Liver (tissue), 9 donors: ENCODE data around the gene AGFG1. TPM values are rescaled to one million over a fixed set of nuclear protein-coding genes. Genes with fewer than 3 reads are reported as not detected.

ENCODE experiments used
- DNase-seq: peaks from one replicate; pipeline ENCODE4 v3.0.0-alpha.2; 2017; ENCODE audit warnings: low spot score
- H3K27ac ChIP-seq, 2 donors: one replicate each; pipeline ENCODE4 v1.7.0; 2013; ENCODE audit warnings: inconsistent platforms in 2 of 2, low read length in 2 of 2, control low read depth in 1 of 2, low read depth in 1 of 2, mild to moderate bottlenecking in 1 of 2
- H3K27me3 ChIP-seq, 4 donors: one replicate each; pipeline versions ENCODE4 v1.6.1 to v1.7.0; 2013; ENCODE audit warnings: low read length in 3 of 4, inconsistent platforms in 1 of 4, mild to moderate bottlenecking in 1 of 4, moderate library complexity in 1 of 4; ENCODE audit not compliant: control insufficient read depth in 4 of 4, insufficient read depth in 4 of 4
- H3K36me3 ChIP-seq, 4 donors: one replicate each; pipeline versions ENCODE4 v1.6.1 to v1.7.0; 2013; ENCODE audit warnings: low read length in 3 of 4, mild to moderate bottlenecking in 3 of 4, low read depth in 1 of 4, moderate library complexity in 1 of 4; ENCODE audit not compliant: control insufficient read depth in 4 of 4, insufficient read depth in 3 of 4
- H3K4me1 ChIP-seq, 4 donors: one replicate each; pipeline versions ENCODE4 v1.6.1 to v1.7.0; 2013; ENCODE audit warnings: low read length in 3 of 4, mild to moderate bottlenecking in 3 of 4, moderate library complexity in 1 of 4; ENCODE audit not compliant: control insufficient read depth in 4 of 4, insufficient read depth in 4 of 4
- H3K4me3 ChIP-seq, 3 donors: one replicate each; pipeline versions ENCODE4 v1.6.1 to v1.7.0; 2013; ENCODE audit warnings: low read length in 3 of 3, control low read depth in 1 of 3, low read depth in 1 of 3, mild to moderate bottlenecking in 1 of 3
- H3K9ac ChIP-seq, 2 donors: one replicate each; pipeline ENCODE4 v1.7.0; 2013; ENCODE audit warnings: low read length in 2 of 2, mild to moderate bottlenecking in 2 of 2, moderate library complexity in 2 of 2, control low read depth in 1 of 2, low read depth in 1 of 2
- H3K9me3 ChIP-seq, 4 donors: one replicate each; pipeline versions ENCODE4 v1.6.1 to v1.7.0; 2013; ENCODE audit warnings: low read length in 3 of 4; ENCODE audit not compliant: control insufficient read depth in 4 of 4
- CTCF ChIP-seq: fragments of 150-350 bp; IDR thresholded peaks from 2 replicates; pipeline ENCODE4 v1.5.1; 2017; ENCODE audit warnings: improper control_type of control experiment, low read depth, low read length; ENCODE audit not compliant: missing input control
- EGR1 ChIP-seq, 2 donors: IDR thresholded peaks; 2 replicates each; pipeline ENCODE4 v1.6.1; 2016 to 2018; ENCODE audit warnings: antibody characterized with exemption in 2 of 2, low read depth in 2 of 2
- FOXA1 ChIP-seq: IDR thresholded peaks from 2 replicates; pipeline ENCODE4 v1.6.1; 2016; ENCODE audit warnings: antibody characterized with exemption
- FOXA2 ChIP-seq: IDR thresholded peaks from 2 replicates; pipeline ENCODE4 v1.6.1; 2016; ENCODE audit warnings: antibody characterized with exemption
- GABPA ChIP-seq, 2 donors: IDR thresholded peaks in 1 of 2; conservative IDR thresholded peaks in 1 of 2; 2 replicates each; pipeline ENCODE4 v1.6.1; 2016; ENCODE audit warnings: antibody characterized with exemption in 2 of 2, mild to moderate bottlenecking in 1 of 2, moderate library complexity in 1 of 2
- HNF4A ChIP-seq, 2 donors: conservative IDR thresholded peaks; 2 replicates each; pipeline ENCODE4 v1.6.1; 2016; ENCODE audit warnings: antibody characterized with exemption in 2 of 2, mild to moderate bottlenecking in 2 of 2
- HNF4G ChIP-seq: IDR thresholded peaks from 2 replicates; pipeline ENCODE4 v1.6.1; 2016; ENCODE audit warnings: antibody characterized with exemption
- JUND ChIP-seq, 2 donors: IDR thresholded peaks; 2 replicates each; pipeline ENCODE4 v1.6.1; 2016; ENCODE audit warnings: antibody characterized with exemption in 2 of 2
- NR2F2 ChIP-seq: IDR thresholded peaks from 2 replicates; pipeline ENCODE4 v1.6.1; 2016; ENCODE audit warnings: antibody characterized with exemption
- RAD21 ChIP-seq, 2 donors: IDR thresholded peaks; 2 replicates each; pipeline ENCODE4 v1.6.1; 2016; ENCODE audit warnings: antibody characterized with exemption in 2 of 2, mild to moderate bottlenecking in 2 of 2
- SP1 ChIP-seq: IDR thresholded peaks from 2 replicates; pipeline ENCODE4 v1.6.1; 2018; ENCODE audit warnings: antibody characterized with exemption, mild to moderate bottlenecking
- TAF1 ChIP-seq: conservative IDR thresholded peaks from 2 replicates; pipeline ENCODE4 v1.6.1; 2016; ENCODE audit warnings: antibody characterized with exemption, mild to moderate bottlenecking
- ZBTB33 ChIP-seq: IDR thresholded peaks from 2 replicates; pipeline ENCODE4 v1.6.1; 2016; ENCODE audit warnings: antibody characterized with exemption
- polyA plus RNA-seq, 2 donors: library from polyadenylated mRNA; stranded (reverse) in 1 of 2; unstranded in 1 of 2; fragments of 200-250 nt in 1 of 2; fragments of >200 nt in 1 of 2; fragmentation: Nextera tagmentation in 1 of 2; extraction: Ambion mirVana in 1 of 2; gene quantifications; one replicate each; pipeline versions ENCODE4 v1.2.1 to v1.2.3, GENCODE V29; 2013 to 2015
- total RNA-seq, 2 donors: library from RNA; depleted of rRNA; stranded (reverse); fragments of >200 nt; gene quantifications; one replicate each; pipeline ENCODE4 v1.2.3, GENCODE V29; 2014
- TF ChIP-seq, protein P1 (sequence below): IDR thresholded peaks from 2 replicates; pipeline ENCODE4 v1.6.1; 2016; ENCODE audit warnings: antibody characterized with exemption
- TF ChIP-seq, protein P2 (sequence below): IDR thresholded peaks from 2 replicates; pipeline ENCODE4 v1.6.1; 2016; ENCODE audit warnings: antibody characterized with exemption
- donor health status: healthy.
- donor health status: healthy.
- donor health status: healthy.
- donor health status: healthy.
- donor health status: healthy.

The AGFG1 gene
- total and polyA plus RNA-seq, 4 donors = 8.5 to 49.7 (median 23.7) TPM

DNA sequence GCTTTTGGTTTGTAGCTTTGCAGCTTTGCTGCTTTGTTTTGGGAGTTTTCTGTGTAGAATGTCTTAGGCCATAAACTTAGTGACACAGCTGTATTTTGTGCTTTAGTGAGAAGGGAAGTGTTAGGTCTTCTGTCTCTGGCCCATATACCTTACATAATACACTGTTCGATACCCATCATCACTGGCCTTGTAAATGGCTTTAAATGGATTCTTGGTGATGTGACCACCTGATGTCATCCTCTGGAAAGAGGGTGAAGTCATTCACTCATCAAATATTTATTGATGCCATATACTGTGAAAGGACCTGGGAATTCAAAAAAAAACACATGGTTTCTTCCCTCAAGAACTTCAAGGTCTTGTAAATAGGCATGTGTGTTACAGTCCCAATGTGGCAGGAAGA, 107.8 kb downstream of the AGFG1 start (continued):
- TF ChIP-seq CTCF (no peak), HNF4G (no peak), GABPA (IDR thresholded peaks at IDR 0.05 in 1 of 2, conservative IDR thresholded peaks at IDR 0.05 in 1 of 2) (no peak), FOXA2 (no peak), JUND (IDR thresholded peaks at IDR 0.05) (no peak), NR2F2 (no peak)
- TF ChIP-seq, protein P1, sequence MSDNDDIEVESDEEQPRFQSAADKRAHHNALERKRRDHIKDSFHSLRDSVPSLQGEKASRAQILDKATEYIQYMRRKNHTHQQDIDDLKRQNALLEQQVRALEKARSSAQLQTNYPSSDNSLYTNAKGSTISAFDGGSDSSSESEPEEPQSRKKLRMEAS = no peak

GRCh38 chr2:227582369-227582768, 110.4 kb downstream of the AGFG1 start:
- no peak for DNase-seq
- H3K4me1 ChIP-seq = no peaks in the 10 kb centered on the region
- no peaks in the 10 kb centered on the region for H3K27me3 ChIP-seq
- H3K9me3 ChIP-seq = peaks cover 0 to 14% (median under 1%) of the 10 kb centered on the region in 4 donors
- no peak overlapping the region for H3K27ac ChIP-seq
- H3K4me3 ChIP-seq = no peak overlapping the region
- no peak overlapping the region for H3K9ac ChIP-seq
- TF ChIP-seq FOXA2 = no peak
- no peak for TF ChIP-seq ZBTB33
- TF ChIP-seq SP1 = no peak
- no peak for TF ChIP-seq HNF4A (conservative IDR thresholded peaks at IDR 0.05)
- TF ChIP-seq TAF1 = no peak
- TF ChIP-seq EGR1 (IDR thresholded peaks at IDR 0.05; ENCODE audit: low read depth in 2 of 2) = no peak
- TF ChIP-seq GABPA (IDR thresholded peaks at IDR 0.05 in 1 of 2, conservative IDR thresholded peaks at IDR 0.05 in 1 of 2) = no peak
- TF ChIP-seq, protein P1 = no peak
- no peak for TF ChIP-seq NR2F2
- TF ChIP-seq HNF4G = no peak
- TF ChIP-seq JUND (IDR thresholded peaks at IDR 0.05) = no peak
- TF ChIP-seq FOXA1 = no peak
- TF ChIP-seq, protein P2, sequence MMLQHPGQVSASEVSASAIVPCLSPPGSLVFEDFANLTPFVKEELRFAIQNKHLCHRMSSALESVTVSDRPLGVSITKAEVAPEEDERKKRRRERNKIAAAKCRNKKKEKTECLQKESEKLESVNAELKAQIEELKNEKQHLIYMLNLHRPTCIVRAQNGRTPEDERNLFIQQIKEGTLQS = no peak
- no peak for TF ChIP-seq CTCF
- TF ChIP-seq RAD21 (IDR thresholded peaks at IDR 0.05) = no peak
- H3K36me3 ChIP-seq = no peaks in the 10 kb centered on the region
